Activated CD4-positive, CD25-positive, alpha-beta regulatory T cell treated with anti-CD3 and anti-CD28 coated beads, Interleukin-2, amount 50 U/mL, for 16 hours (primary cell): Measurements from ENCODE around the gene PRR5L.
"Not testable (repeated sequence)": the region's sequence is repeated elsewhere in the genome, so short reads cannot be mapped to it uniquely, and the experiment has no call there.

Experiments used
- DNase-seq: peaks from one replicate; pipeline ENCODE4 v3.0.0-alpha.2; 2020; ENCODE audit warnings: low read depth, low spot score

PRR5L gene

DNA sequence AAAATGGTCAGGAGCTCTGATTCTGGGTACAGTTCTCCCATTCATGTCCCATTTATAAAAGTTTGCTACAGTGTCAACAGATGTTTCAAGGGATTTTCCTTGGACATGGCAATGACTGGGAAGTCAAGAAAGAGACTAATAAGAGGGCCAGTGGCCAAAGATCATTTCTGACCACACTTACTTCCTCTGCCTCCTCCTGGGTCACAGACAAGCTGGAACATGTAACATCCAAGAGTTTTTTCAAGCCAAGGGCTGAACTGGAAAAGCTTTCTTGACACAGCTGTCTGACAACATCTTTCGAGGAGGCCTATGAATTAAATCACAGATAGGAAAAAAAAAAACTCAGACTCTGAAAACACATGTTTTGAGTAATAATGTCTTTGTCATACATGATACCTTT, 15.6 kb upstream of the PRR5L start:
- DNase-seq = no peak

DNA sequence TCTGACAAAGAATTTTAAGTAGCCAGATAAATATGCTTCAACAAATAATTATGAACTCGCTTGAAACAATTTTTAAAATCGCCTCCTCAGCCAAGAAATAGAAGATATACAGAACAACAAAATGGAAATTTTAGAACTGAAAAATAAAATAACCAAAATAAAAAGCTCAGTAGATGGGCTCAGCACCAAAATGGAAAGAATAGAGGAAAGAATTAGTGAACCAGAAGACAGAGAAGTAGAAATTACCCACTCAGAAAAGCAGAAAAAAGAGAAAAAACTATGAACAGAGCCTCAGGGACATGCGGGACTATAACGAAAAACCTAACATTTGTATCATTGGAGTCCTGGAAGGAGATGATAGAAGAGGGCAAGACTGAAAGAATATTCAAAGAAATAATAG, 14.2 kb upstream of the PRR5L start:
- DNase-seq = no peak

DNA sequence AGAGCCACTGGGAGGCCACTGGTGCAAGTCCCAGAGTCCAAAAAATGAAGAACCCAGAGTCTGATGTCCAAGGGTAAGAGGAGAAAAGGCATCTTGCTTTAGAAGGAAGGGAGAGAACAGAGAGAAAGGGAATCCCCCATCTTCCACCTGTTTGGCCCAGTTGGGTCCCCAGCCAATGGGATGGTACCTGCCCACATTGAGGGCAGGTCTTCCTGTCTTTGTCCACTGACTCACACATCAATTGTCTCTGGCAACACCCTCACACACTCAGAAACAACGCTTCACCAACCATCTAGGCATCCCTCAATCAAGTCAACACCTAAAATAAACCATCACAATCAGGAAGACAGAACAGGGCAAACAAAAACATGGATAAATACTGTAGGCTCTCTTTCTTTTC, 13.2 kb upstream of the PRR5L start:
- no peak for DNase-seq

DNA sequence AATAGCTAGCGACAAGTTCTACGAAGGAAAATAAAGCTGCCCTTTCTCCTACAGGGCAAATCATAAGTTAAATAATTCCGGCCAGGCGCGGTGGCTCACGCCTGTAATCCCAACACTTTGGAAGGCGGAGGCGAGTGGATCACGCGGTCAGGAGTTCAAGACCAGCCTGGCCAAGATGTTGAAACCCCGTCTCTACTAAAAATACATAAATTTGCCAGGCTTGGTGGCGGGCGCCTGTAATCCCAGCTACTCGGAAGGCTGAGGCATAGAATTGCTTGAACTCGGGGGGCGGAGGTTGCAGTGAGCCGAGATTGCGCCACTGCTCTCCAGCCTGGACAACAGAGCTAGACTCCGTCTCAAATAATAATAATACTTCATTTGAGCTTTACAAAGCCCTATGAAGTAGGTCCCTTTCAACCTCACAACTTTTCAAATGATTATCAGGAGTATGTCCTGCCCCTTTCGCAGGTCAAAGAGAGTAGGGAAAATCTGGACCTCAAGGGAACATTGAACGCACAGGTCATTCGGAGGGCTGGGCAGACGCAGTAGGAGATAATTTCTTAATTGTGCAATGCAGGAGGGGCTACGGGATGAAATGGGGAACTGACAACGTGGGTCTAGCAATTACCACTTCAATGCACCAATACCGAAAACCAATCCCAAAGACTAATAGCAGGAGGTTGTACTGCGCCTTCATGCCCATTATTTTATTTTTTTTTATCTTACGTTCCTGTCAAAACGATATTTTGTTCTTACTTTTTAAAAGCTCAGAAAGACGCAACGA, 7.5 kb upstream of the PRR5L start:
- no peak for DNase-seq

DNA sequence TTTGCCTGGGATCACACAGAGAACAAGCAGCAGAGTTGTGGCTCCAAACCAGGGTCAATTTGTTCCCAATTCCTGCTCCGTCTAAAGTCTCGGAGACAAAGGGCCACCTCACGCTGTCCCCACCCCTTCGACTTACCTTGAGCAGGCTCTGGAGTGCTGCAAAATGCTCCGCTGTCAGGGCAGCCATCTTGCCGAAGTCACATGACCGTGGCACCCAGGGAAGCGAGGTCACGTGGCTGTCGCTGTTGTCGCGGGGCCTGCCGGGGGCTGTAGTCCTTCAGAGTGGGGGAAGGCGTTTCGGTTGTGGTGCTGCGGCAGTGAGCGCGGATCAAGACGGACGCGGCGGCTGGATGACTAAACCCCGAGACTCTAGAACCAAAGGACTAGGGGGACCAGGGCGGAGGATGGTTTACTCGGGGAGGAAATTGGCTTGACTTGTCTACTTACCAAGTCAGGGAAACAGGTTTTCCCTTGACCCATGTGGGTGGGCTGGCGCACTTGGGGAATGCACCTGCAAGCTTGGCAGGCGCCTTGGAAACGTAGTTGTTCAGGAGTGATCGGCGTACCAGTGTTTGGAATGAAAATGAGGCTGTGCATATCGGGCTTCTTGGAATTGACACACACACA, 6.7 kb upstream of the PRR5L start, which contains the start of gene COMMD9:
COMMD9 (minus strand) TSS at position 199 of the 627 bp plus-strand sequence; CDS start at position 187, 12 bp downstream.
- DNase-seq = peak; percentile 90

DNA sequence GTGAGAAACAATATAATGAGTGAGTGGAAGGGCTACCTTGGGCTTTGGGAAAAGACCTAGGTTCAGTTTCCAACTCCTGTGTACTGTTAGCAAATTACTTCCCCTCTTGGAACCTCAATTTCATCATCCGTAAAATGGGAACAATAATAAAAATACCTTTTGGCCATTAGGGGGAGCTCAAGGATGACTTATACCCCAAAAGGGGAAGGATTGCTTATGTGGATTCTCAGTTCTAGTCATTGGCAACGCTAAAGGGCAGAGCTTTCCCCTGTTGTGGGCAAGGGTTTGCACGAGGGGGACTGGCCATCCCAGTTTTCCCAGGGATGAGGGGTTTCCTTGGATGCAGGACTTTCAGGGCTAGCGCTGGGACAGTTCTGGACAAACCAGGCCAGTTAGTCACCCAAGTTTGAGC, 3.8 kb upstream of the PRR5L start:
- no peak for DNase-seq

DNA sequence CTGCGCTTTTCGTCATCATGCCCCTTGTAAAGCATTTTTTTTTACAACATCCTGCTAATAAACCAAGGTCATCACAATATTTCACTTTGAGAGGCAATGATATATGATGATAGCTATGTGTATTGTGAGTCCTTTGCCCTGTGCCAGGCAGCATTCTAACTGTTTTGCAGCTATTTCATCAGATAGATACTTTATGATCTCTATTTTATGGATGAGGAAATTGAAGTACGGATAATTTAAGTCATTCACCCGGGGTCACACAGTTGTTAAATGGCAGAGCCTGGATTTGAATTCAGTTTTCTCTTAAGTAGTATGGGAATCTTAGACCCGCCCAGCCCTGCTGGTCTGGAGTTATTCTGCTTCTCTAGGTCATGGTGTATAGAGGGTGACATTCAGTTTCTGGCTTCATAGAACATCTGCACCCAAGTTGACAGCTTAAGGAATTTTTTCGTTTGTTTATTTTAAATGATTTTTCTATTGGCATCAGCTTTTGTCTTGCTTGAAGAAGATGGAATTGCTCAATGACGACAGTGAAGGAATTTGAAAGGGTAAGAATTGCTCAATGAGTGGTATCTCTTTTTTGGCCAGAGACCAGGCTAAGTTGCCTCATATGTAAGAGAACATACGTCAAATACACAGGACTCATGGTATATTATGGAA, 926 bp downstream of the PRR5L start:
- DNase-seq = no peak

DNA sequence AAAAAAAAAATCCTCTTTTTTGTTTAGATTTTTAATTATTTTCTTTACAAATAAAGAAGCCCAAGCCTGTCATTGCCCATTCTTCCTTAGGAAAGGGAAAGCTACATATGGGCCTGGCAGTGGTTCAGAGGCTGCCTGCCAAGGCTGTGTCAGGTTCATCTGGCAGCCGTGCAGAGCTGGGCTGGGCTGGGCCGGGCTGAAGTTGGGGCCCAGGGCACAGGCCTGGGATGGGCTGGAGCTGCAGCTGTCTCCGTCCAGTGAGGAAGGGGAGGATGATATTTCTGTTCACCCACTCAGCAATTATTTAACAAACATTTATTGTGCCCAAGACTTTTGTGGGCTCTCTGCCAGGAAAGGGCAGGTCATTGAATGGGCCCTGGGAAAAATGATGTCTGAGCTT, 4.6 kb downstream of the PRR5L start:
- no peak for DNase-seq

DNA sequence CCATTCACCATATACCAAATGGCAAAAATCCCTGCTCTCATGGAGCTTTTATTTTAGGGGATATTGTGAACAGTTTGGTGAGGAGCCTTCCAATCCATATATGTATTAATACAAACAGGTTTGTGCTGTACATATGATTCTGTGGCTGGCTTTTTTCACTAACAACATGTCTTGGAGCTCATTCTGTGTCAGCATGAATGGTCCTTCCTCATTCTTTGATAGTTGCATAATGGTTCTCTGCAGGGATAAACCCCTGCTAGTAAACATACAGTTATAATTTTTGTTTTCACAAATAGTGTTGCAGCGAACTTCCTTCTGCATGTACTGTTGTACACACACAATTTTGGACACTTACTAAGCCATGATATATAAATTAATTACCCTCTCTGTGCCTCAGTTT, 8.3 kb downstream of the PRR5L start:
- no peak for DNase-seq

DNA sequence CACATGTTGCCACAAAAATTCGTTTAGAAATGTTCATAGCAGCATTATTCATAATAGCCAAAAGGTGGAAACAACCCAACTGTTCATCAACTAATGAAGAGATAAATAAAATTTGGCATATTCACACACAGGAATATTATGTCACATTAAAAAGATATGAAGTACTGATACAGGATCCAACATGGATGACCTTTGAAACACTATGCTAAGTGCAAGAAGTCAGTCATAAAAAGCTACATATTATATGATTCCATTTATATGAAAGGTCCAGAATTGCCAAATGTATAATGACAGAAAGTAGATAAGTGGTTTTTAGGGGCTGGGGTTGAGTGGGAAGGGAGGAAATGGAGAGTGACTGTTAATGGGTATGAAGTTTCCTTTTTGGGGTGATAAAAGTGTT, 9.0 kb downstream of the PRR5L start:
- no peak for DNase-seq

DNA sequence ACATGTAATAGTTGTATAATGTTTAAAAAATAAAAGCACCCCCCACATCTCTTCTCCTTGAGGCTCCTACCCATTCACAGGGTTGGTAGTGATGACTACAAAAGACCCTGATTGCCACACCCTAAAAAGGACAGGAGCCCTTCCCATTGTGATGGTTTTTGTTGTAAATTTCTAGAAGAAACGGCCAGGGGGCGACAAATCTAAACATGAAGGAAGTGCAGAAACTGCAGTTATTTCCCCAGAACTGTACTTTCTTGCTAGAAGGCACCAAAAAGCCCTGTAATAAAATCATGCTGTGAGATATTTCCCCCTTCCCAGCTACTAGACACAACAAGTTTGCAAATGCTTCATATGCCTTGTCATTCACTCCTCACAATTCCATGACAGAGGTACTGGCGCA, 10.8 kb downstream of the PRR5L start:
- DNase-seq = no peak

DNA sequence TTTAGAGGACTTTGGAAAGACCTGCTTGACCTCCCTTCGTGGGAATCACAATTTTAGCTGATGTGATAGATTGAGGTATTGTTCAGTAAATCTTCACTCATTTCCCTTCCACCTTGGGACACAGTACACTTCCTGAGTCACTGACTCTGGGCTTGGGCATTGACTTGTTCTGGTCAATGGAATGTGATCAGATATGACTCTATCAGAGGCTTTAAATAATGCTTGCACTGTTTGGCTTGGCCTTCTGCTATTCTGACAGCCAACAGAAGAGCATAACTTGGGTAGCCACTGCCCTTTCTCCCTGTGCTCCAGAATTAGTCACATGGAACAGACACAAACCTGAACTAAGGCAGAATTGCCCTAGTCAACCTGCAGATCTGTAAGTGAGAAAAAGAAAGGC, 12.5 kb downstream of the PRR5L start:
- DNase-seq = no peak

DNA sequence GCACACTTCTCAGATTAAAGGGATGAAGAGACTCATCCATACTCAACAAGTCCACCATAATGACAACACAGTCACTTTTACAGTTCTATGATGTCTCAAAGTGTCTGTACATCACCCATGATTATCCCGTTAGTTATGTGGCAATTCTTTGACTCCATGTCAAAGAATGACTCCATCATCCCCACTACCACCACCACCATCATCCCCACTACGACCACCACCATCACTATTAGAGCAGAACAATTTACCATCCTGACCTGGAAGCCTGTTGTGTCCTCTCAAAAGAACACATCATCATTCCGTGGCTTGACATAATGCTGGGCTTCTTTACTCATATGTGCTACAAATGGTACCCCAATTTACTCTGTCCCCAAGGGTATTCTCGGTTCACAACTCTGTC, 13.7 kb downstream of the PRR5L start:
- no peak for DNase-seq

DNA sequence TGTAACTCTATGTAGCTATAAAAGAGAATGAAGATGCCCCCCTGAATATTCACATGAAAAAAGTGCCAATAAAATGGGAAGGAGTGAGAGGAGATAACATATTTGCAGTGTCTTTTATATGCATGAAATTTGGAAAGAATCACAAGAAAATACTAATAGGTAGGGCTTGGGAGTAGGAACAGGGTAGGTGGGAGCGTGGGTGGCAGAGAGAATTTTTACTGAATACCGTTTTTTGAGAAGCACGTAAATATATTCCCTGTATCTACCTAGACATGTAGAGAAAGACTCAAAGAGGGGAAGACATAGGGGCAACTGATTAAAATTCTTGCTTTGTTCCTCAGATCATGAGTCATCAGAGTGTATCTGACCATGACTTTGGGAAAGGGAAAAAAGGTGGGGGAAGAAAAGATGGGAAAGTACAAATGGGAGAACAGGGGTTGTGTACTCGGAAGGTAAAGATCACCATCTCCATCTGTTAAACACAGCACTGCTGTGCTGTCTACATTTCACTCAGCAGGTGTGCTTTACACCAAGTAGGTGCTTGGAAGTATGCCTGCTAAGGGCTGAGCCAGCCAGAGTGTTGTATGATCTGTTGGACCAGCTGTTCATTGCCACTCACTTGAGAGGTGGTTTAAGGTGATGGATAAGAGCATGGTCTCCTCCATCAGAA, 16.0 kb downstream of the PRR5L start:
- DNase-seq = no peak

DNA sequence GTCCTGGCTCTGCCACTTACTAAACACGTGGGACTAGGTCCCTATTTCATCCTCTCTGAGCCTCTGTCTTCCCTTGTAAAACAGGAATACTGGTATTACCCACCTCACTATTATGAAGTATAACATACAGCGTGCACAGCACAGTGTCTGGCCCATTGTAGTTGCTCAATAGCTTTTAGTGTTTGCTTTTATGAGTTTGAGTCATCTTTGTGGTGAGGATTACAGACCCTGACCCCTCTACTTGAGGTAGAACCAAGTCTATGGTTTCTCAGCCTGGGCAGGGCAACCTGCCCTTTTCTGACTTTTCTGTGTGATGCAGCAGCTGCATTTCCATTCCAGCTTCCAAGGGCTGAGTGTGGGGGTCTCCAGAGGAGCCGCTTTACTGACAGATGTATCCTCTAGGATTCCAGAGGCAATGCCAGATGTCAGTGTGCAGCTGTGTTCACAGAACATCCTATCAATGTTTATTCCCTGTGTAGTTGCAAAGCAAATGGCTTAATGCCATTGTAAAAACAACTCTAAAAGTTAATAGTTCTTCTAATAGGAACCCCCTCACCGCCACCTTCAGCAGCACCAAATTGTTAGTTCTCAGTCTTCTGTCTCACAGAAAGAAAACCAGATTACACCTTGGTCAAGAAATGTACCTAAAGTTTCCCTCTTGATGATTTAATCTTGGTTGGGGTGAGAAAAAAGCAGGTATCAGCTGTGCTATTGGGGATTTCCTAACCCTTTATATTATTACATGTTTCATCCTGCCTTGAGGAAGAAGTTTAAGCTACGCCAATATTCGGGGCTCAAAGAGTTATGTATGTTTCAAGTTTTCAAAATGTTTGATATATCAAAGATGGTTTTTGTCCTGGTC, 16.8 kb downstream of the PRR5L start:
- no peak for DNase-seq

DNA sequence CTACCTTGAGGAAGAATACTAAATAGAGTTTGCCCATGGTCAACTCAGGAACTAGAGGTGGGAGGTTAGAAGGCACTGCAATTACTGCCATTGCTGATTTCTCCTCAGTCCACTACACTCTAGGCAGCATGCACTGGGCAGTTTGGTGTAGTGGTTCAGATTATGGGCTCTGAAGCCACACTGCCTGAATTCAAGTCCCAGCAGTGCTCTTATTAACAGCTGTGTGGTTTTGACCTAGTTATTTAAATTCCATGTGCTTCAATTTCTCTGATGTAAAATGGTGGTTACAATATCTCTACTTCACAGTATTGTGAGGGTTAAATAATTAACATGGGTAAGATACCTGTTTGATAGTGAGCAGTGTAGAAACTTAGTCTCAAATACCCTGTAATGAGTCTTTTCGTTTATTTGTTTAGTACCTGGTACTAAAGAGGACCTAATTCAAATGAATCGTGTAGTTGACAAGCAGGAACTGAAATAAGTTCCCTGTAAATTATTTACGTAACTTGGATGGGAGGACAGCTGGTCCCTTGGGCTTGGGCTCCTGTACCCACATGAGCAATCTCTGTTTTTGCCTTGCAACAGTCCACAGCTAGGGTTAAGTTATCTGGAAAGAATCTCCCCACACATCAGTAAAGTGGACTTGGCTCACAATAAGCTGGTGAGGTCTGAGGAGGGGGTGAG, 17.8 kb downstream of the PRR5L start:
- no peak for DNase-seq

DNA sequence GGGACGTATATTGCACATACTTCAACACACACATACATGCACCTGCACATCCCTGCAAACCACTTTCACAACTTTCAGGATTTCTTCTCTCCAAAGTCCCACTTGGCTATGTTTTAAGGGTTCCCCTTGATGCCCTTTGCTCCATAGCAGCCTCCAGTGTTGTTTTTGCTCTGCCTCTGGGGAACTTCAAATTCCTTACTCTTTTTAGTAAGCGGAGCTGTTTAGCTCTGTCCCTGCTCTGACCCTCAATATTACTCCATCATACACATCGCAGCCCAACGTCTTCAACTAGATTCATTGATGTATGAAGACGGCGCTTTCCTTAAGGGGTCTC, 18.3 kb downstream of the PRR5L start:
- DNase-seq = no peak

DNA sequence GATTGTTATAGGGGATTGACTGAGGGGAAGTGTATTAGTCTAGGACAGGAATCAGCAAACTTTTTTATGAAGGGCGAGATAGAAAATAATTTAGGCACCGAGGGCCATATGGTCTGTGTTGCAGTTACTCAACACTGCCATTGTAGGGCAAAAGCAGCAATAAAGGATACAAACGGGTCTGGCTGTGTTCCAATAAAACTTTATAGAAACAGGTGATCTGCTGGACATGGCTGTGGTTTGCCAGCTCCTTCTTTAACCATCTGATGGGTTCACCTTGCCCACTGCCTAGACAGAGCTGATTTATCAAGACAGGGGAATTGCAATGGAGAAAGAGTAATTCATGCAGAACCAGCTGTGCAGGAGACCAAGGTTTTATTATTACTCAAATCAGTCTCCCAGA, 20.0 kb downstream of the PRR5L start:
- no peak for DNase-seq

DNA sequence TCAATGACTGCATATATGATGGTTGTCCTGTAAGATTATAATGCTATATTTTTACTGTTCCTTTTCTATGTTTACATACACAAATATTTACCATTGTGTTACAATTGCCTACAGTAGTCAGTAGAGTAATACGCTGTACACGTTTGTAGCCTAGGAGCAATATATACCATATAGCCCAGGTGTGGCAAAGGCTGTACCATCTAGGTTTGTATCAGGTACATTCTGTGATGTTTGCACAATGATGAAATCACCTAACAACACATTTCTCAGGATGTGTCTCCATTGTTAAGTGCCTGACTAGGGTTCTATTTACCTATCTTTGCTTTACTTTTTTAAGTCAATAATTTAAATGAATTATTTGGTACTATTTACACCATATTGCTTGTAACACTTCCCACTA, 21.9 kb downstream of the PRR5L start:
- DNase-seq = no peak

DNA sequence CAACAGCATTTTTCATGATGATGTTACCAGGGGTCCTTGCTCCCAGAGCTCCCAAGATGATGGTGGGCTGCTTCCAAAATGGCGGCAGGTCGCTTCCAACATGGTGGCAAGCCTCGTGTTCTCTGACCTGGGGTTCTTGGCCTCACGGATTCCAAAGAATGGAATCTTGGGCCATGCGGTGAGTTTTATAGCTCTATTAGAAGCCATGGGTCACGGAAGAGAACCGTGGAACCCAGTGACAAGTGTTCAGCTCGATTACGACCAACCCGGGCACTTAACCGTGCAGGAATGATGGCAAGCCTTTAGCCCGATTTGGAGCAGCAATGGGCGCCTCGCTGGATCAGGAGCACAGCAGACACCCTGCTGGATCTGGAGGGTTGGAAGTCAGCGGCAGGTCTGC, 28.9 kb downstream of the PRR5L start:
- not testable (repeated sequence) for DNase-seq

DNA sequence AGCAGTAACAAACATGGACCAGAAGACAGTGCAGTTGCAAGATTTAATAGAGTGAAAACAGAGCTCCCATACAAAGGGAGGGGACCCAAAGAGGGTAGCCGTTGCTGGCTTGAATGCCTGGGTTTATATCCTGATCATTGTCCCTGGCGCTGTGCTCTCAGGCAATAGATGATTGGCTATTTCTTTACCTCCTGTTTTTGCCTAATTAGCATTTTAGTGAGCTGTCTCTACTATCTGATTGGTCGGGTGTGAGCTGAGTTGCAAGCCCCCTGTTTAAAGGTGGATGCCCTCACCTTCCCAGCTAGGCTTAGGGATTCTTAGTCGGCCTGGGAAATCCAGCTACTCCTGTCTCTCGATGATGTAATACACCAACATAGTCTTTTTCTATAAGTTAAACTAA, 29.3 kb downstream of the PRR5L start:
- DNase-seq = not testable (repeated sequence)
